H1 (cell line): ENCODE measurements around the gene SERINC5. TPM values are rescaled to one million over a fixed set of nuclear protein-coding genes. Genes with fewer than 3 reads are reported as not detected.

ENCODE experiments used
- CTCF ChIA-PET: fragments of 300-600 bp; sonication (Branson Sonifier 250); formaldehyde crosslinking; loops from one replicate; lab custom pipeline; 2021; ENCODE audit not compliant: partially characterized antibody; lab: Charles Lee
- POLR2A ChIA-PET: fragments of 300-600 bp; sonication (Branson Sonifier 250); formaldehyde crosslinking; loops from one replicate; lab custom pipeline; 2021; ENCODE audit warnings: inconsistent platforms; ENCODE audit not compliant: partially characterized antibody; lab: Charles Lee
- DNase-seq, 2 experiments: peaks; one replicate each; pipeline versions ENCODE4 v3.0.0 to v3.0.0-alpha.2; 2010 to 2022; ENCODE audit warnings: low spot score in 2 of 2, low read depth in 1 of 2, mixed read lengths in 1 of 2
- FAIRE-seq: peaks from 2 replicates; lab custom pipeline; 2011; peaks lifted over from hg19 to GRCh38; lab: Jason Lieb, UNC
- H2AFZ ChIP-seq: 2 replicates; pipeline ENCODE4 v1.8.1; 2012; ENCODE audit warnings: low read length, inconsistent platforms
- H2AK5ac ChIP-seq: 2 replicates; pipeline ENCODE4 v1.6.1; 2013; ENCODE audit warnings: low read depth, low read length
- H2BK120ac ChIP-seq: replicated peaks from 2 replicates; pipeline ENCODE3; 2013; ENCODE audit warnings: low read depth, low read length, inconsistent platforms
- H2BK12ac ChIP-seq: 2 replicates; pipeline ENCODE4 v1.6.1; 2013; ENCODE audit warnings: low read depth, low read length
- H2BK15ac ChIP-seq: 2 replicates; pipeline ENCODE4 v1.6.1; 2013; ENCODE audit warnings: low read length
- H2BK20ac ChIP-seq: 2 replicates; pipeline ENCODE4 v1.6.1; 2013; ENCODE audit warnings: low read length
- H2BK5ac ChIP-seq: 2 replicates; pipeline ENCODE4 v1.6.1; 2013; ENCODE audit warnings: low read depth, low read length
- H3K14ac ChIP-seq: 2 replicates; pipeline ENCODE4 v1.6.1; 2013; ENCODE audit warnings: inconsistent platforms; ENCODE audit not compliant: insufficient read length
- H3K18ac ChIP-seq: 2 replicates; pipeline ENCODE4 v1.6.1; 2013; ENCODE audit warnings: low read length; ENCODE audit errors: extremely low read depth
- H3K23ac ChIP-seq: 2 replicates; pipeline ENCODE4 v1.6.1; 2013; ENCODE audit warnings: inconsistent platforms; ENCODE audit not compliant: insufficient read length
- H3K23me2 ChIP-seq: 2 replicates; pipeline ENCODE4 v1.6.1; 2013; ENCODE audit warnings: low read depth, low read length
- H3K27ac ChIP-seq: 2 replicates; pipeline ENCODE4 v1.6.1; 2011; ENCODE audit warnings: low read depth, low read length, inconsistent platforms
- H3K27me3 ChIP-seq, 4 experiments: replicated peaks in 1 of 4; 1 replicate in 1 of 4; 2 replicates in 3 of 4; pipeline versions ENCODE4 v1.6.1 to v1.8.1; 2011 to 2013; ENCODE audit warnings: low read length in 3 of 4, mild to moderate bottlenecking in 3 of 4, inconsistent platforms in 2 of 4, mixed read lengths in 2 of 4, moderate library complexity in 1 of 4; ENCODE audit not compliant: control insufficient read depth in 3 of 4, insufficient read depth in 3 of 4; ENCODE audit errors: extremely low read depth in 1 of 4
- H3K36me3 ChIP-seq, 4 experiments: 2 replicates each; pipeline versions ENCODE4 v1.6.1 to v1.8.1; 2011 to 2013; ENCODE audit warnings: mild to moderate bottlenecking in 4 of 4, low read length in 3 of 4, moderate library complexity in 2 of 4, control low read depth in 1 of 4, inconsistent platforms in 1 of 4; ENCODE audit not compliant: insufficient read depth in 4 of 4, control insufficient read depth in 2 of 4
- H3K4ac ChIP-seq: replicated peaks from 2 replicates; pipeline ENCODE3; 2013; ENCODE audit warnings: low read length, low read depth, mixed read lengths, inconsistent platforms; ENCODE audit not compliant: insufficient read length
- H3K4me1 ChIP-seq, 4 experiments: replicated peaks in 1 of 4; 1 replicate in 1 of 4; 2 replicates in 3 of 4; pipeline versions ENCODE4 v1.6.1 to v1.8.1; 2011 to 2013; ENCODE audit warnings: low read length in 3 of 4, inconsistent platforms in 2 of 4, mixed read lengths in 1 of 4; ENCODE audit not compliant: insufficient read depth in 4 of 4, control insufficient read depth in 3 of 4
- H3K4me2 ChIP-seq, 2 experiments: 2 replicates each; pipeline versions ENCODE4 v1.6.1 to v1.8.1; 2011 to 2013; ENCODE audit warnings: low read depth in 2 of 2, low read length in 2 of 2, control low read depth in 1 of 2, inconsistent platforms in 1 of 2, mild to moderate bottlenecking in 1 of 2; ENCODE audit not compliant: insufficient read depth in 1 of 2
- H3K4me3 ChIP-seq, 4 experiments: fragments of 200-600, 300-600 bp in 1 of 4; sonication (generic), shearing (Covaris generic), sonication (Bioruptor Twin) in 1 of 4; 2 replicates each; pipeline versions ENCODE4 v1.5.1 to v1.8.1; 2011 to 2016; ENCODE audit warnings: low read length in 4 of 4, low read depth in 3 of 4, control low read depth in 2 of 4, inconsistent platforms in 2 of 4, mild to moderate bottlenecking in 2 of 4, mixed read lengths in 1 of 4, moderate library complexity in 1 of 4; ENCODE audit not compliant: insufficient read depth in 2 of 4; ENCODE audit errors: extremely low read depth in 1 of 4
- H3K56ac ChIP-seq: replicated peaks from 2 replicates; pipeline ENCODE3; 2013; ENCODE audit warnings: low read depth, mild to moderate bottlenecking, mixed read lengths, low read length, inconsistent platforms; ENCODE audit not compliant: insufficient read length
- H3K79me1 ChIP-seq: 2 replicates; pipeline ENCODE4 v1.6.1; 2013; ENCODE audit warnings: low read depth, low read length, control low read depth
- H3K79me2 ChIP-seq, 2 experiments: 2 replicates each; pipeline versions ENCODE4 v1.6.1 to v1.8.1; 2012 to 2013; ENCODE audit warnings: low read length in 2 of 2, mild to moderate bottlenecking in 2 of 2, inconsistent platforms in 1 of 2; ENCODE audit not compliant: insufficient read depth in 2 of 2, control insufficient read depth in 1 of 2
- H3K9ac ChIP-seq, 4 experiments: replicated peaks in 1 of 4; 1 replicate in 1 of 4; 2 replicates in 3 of 4; pipeline versions ENCODE4 v1.6.1 to v1.8.1; 2011 to 2013; ENCODE audit warnings: low read depth in 3 of 4, low read length in 3 of 4, control low read depth in 2 of 4, mild to moderate bottlenecking in 2 of 4, moderate library complexity in 2 of 4, inconsistent platforms in 1 of 4; ENCODE audit errors: extremely low read depth in 1 of 4
- H3K9me3 ChIP-seq, 2 experiments: 2 replicates each; pipeline versions ENCODE4 v1.6.1 to v1.8.1; 2012 to 2013; ENCODE audit warnings: mild to moderate bottlenecking in 2 of 2, moderate library complexity in 2 of 2, control low read depth in 1 of 2, inconsistent platforms in 1 of 2, low read depth in 1 of 2, low read length in 1 of 2, mixed read lengths in 1 of 2; ENCODE audit not compliant: insufficient read depth in 2 of 2
- H4K20me1 ChIP-seq, 2 experiments: replicated peaks in 1 of 2; 2 replicates each; pipeline versions ENCODE3 to v1.8.1; 2011 to 2013; ENCODE audit warnings: inconsistent platforms in 2 of 2, low read length in 2 of 2, mild to moderate bottlenecking in 1 of 2; ENCODE audit not compliant: insufficient read depth in 2 of 2, control insufficient read depth in 1 of 2
- H4K5ac ChIP-seq: 2 replicates; pipeline ENCODE4 v1.6.1; 2013; ENCODE audit warnings: low read length, low read depth, mixed read lengths, inconsistent platforms; ENCODE audit not compliant: insufficient read length
- H4K8ac ChIP-seq: 2 replicates; pipeline ENCODE4 v1.8.0; 2013; ENCODE audit warnings: mild to moderate bottlenecking, moderate library complexity, low read length, inconsistent platforms; ENCODE audit not compliant: insufficient read depth; ENCODE audit errors: extremely low read depth
- H4K91ac ChIP-seq: replicated peaks from 2 replicates; pipeline ENCODE3; 2013; ENCODE audit warnings: low read length, mixed read lengths, inconsistent platforms; ENCODE audit not compliant: insufficient read length
- EP300 ChIP-seq, 2 experiments: IDR thresholded peaks; 1 replicate in 1 of 2; 2 replicates in 1 of 2; pipeline ENCODE4 v1.6.1; 2011 to 2012; ENCODE audit warnings: low read depth in 2 of 2, low read length in 2 of 2, mild to moderate bottlenecking in 2 of 2, borderline replicate concordance in 1 of 2, inconsistent platforms in 1 of 2, moderate library complexity in 1 of 2
- FOSL1 ChIP-seq: IDR thresholded peaks from 2 replicates; pipeline ENCODE4 v1.6.1; 2011; ENCODE audit warnings: mild to moderate bottlenecking, low read depth, low read length, moderate library complexity; ENCODE audit not compliant: insufficient read depth
- POLR2AphosphoS5 ChIP-seq: IDR thresholded peaks from 2 replicates; pipeline ENCODE4 v1.6.1; 2011; ENCODE audit warnings: low read depth, low read length
- WGBS, 2 experiments: shearing (Covaris generic) in 1 of 2; methylation state at CpG; one replicate each; pipeline versions ENCODE4 v1.1.6 to v1.1.7; 2013 to 2015; ENCODE audit warnings: low lambda C conversion rate in 2 of 2, mixed read lengths in 2 of 2, inconsistent platforms in 1 of 2, low coverage in 1 of 2, missing lambda C conversion rate in 1 of 2; ENCODE audit not compliant: insufficient replicate concordance in 2 of 2, insufficient coverage in 1 of 2, insufficient read length in 1 of 2; ENCODE audit errors: extremely low coverage in 1 of 2, missing lambda C conversion rate in 1 of 2; 5-methylcytosine and 5-hydroxymethylcytosine counted together
- polyA plus RNA-seq, 7 experiments: library from polyadenylated mRNA; depleted of rRNA in 3 of 7; stranded (reverse) in 5 of 7; unstranded in 2 of 7; fragments of >200 nt in 5 of 7; fragments of 200-250 nt in 2 of 7; gene quantifications; 1 replicate in 5 of 7; 2 replicates in 1 of 7; 4 replicates in 1 of 7; pipeline versions ENCODE4 v1.2.1 to v1.2.3, GENCODE V29; 2011 to 2013; ENCODE audit warnings: missing spikeins in 2 of 7, mixed read lengths in 2 of 7
- total RNA-seq: library from RNA; stranded (reverse); fragmentation: NEBNext Ultra II Directional; extraction: Animal tissue kit (Norgen Biotek cat#: 25700); gene quantifications from 2 replicates; pipeline ENCODE4 v1.2.1, GENCODE V29; 2021
- TF ChIP-seq, protein P1 (sequence below): IDR thresholded peaks from 2 replicates; pipeline ENCODE4 v1.6.1; 2011; ENCODE audit warnings: low read depth, mild to moderate bottlenecking, low read length; ENCODE audit not compliant: insufficient read depth
- TF ChIP-seq, protein P2 (sequence below): IDR thresholded peaks from 2 replicates; pipeline ENCODE4 v1.6.1; 2012; ENCODE audit warnings: low read length, inconsistent platforms

Gene SERINC5
- total and polyA plus RNA-seq, 2 of the 8 experiments (the other 6 are each of a cell fraction or from before 2014, with no cell fraction given): 32.2 to 149 TPM

- Histone ChIP-seq H4K20me1 (peaks cover 5 to 11% of the 10 kb centered on the region in 2 experiments), H2AK5ac (no peak overlapping the region), H3K23me2 (peaks cover 3% of the 10 kb centered on the region; the same call in 1 of the 2 replicates), H2BK5ac (no peak overlapping the region), H4K91ac (no peak overlapping the region), H2BK12ac (no peak overlapping the region), H3K9ac (no peak overlapping the region), H2AFZ (no peak overlapping the region), H3K27me3 (no peaks in the 10 kb centered on the region), H3K14ac (no peak overlapping the region), H3K4me3 (no peak overlapping the region), H3K23ac (no peak overlapping the region), H2BK20ac (no peak overlapping the region), H4K8ac (no peak overlapping the region), H3K9me3 (peaks cover 8 to 16% of the 10 kb centered on the region in 2 experiments), H2BK120ac (no peak overlapping the region)
- CTCF ChIA-PET: no interaction called here
- FAIRE-seq: no peak
- no peak for DNase-seq
- TF ChIP-seq, protein P1, sequence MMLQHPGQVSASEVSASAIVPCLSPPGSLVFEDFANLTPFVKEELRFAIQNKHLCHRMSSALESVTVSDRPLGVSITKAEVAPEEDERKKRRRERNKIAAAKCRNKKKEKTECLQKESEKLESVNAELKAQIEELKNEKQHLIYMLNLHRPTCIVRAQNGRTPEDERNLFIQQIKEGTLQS: no peak
- no peak for TF ChIP-seq FOSL1
- TF ChIP-seq POLR2AphosphoS5: no peak
- TF ChIP-seq, protein P2, sequence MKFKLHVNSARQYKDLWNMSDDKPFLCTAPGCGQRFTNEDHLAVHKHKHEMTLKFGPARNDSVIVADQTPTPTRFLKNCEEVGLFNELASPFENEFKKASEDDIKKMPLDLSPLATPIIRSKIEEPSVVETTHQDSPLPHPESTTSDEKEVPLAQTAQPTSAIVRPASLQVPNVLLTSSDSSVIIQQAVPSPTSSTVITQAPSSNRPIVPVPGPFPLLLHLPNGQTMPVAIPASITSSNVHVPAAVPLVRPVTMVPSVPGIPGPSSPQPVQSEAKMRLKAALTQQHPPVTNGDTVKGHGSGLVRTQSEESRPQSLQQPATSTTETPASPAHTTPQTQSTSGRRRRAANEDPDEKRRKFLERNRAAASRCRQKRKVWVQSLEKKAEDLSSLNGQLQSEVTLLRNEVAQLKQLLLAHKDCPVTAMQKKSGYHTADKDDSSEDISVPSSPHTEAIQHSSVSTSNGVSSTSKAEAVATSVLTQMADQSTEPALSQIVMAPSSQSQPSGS: no peak
- TF ChIP-seq EP300 (IDR thresholded peaks at IDR 0.05; ENCODE audit: borderline replicate concordance in 1 of 2, low read depth in 2 of 2, low read length in 2 of 2): no peak
- TF ChIP-seq, all 59 proteins: peak for 0
- Histone ChIP-seq H3K4me2 (no peak overlapping the region), H3K36me3 (peaks cover 0 to 22% (median 11%) of the 10 kb centered on the region in 4 experiments; a peak in 3 of 8 replicates), H3K4me1 (peaks cover 8 to 31% (median 27%) of the 10 kb centered on the region in 4 experiments), H3K4ac (no peak overlapping the region), H3K18ac (no peak overlapping the region), H3K56ac (no peak overlapping the region), H3K27ac (no peak overlapping the region), H4K5ac (no peak overlapping the region), H3K79me2 (peaks cover 41 to 97% of the 10 kb centered on the region in 2 experiments), H3K79me1 (peaks cover 7% of the 10 kb centered on the region), H2BK15ac (0 out of 2 replicates have a peak overlapping the region, but pooled peaks have one; percentile 1)
- whole genome bisulfite sequencing, 2 experiments: 96% methylated on average over 3 of the region's 3 CpGs; no CpG with 5 or more reads in 1 of the 2 experiments
- POLR2A ChIA-PET: interaction anchor here (1.0 to 8.9 kb wide), 2 partner anchors 12 to 13 kb away, joined by 4 to 76 read pairs; partner anchors contain the start of gene SERINC5
These were observed 13.0 kb downstream of the SERINC5 start for GRCh38 chr5:80242849-80243248.
